ENCODE data around the gene CSNK1G1.
"Not testable (repeated sequence)": the region's sequence is repeated elsewhere in the genome, so short reads cannot be mapped to it uniquely, and the experiment has no call there.

CSNK1G1 gene

GRCh38 chr15:64333986-64334929, 21.7 kb downstream of the CSNK1G1 start:
- Mint-ChIP-seq H3K27ac (no peak overlapping the region), H3K36me3 (ENCODE audit: low read depth) (peaks cover 14% of the 10 kb centered on the region), H3K27me3 (ENCODE audit: low read depth) (no peaks in the 10 kb centered on the region), H3K4me3 (no peak overlapping the region), H3K4me1 (no peaks in the 10 kb centered on the region), H3K9me3 (peaks cover 2% of the 10 kb centered on the region)
- TF ChIP-seq CTCF (IDR thresholded peaks at IDR 0.05; ENCODE audit: unreplicated experiment in 3 of 3) = no peak

- H3K4me3 Mint-ChIP-seq = no peak overlapping the region
- no peaks in the 10 kb centered on the region for H3K27me3 Mint-ChIP-seq (ENCODE audit: low read depth)
- peaks cover 2% of the 10 kb centered on the region for H3K9me3 Mint-ChIP-seq
- H3K36me3 Mint-ChIP-seq (ENCODE audit: low read depth) = peaks cover 10% of the 10 kb centered on the region
- TF ChIP-seq CTCF (IDR thresholded peaks at IDR 0.05; ENCODE audit: unreplicated experiment in 3 of 3) = no peak
- no peaks in the 10 kb centered on the region for H3K4me1 Mint-ChIP-seq
- no peak overlapping the region for H3K27ac Mint-ChIP-seq
These were observed 22.5 kb downstream of the CSNK1G1 start for GRCh38 chr15:64333516-64333915.

GRCh38 chr15:64331668-64332067, 24.3 kb downstream of the CSNK1G1 start:
- not testable (repeated sequence) for H3K9me3 Mint-ChIP-seq; H3K4me3 Mint-ChIP-seq; H3K27ac Mint-ChIP-seq; H3K27me3 Mint-ChIP-seq (ENCODE audit: low read depth); H3K4me1 Mint-ChIP-seq
- H3K36me3 Mint-ChIP-seq (ENCODE audit: low read depth) = peaks cover 10% of the 10 kb centered on the region

- not testable (repeated sequence) for H3K27ac Mint-ChIP-seq; H3K27me3 Mint-ChIP-seq (ENCODE audit: low read depth); H3K4me1 Mint-ChIP-seq; H3K36me3 Mint-ChIP-seq (ENCODE audit: low read depth); H3K9me3 Mint-ChIP-seq
- H3K4me3 Mint-ChIP-seq = peak overlapping the region in 2 of 3 experiments; percentile 59 to 74
These were observed 29.0 kb downstream of the CSNK1G1 start for GRCh38 chr15:64326975-64327374.

- H3K27me3 Mint-ChIP-seq (ENCODE audit: low read depth) = not testable (repeated sequence)
These were observed 29.5 kb downstream of the CSNK1G1 start for GRCh38 chr15:64326458-64326857.

GRCh38 chr15:64324165-64324877, 31.7 kb downstream of the CSNK1G1 start:
- H3K36me3 Mint-ChIP-seq (ENCODE audit: low read depth) = no peaks in the 10 kb centered on the region
- H3K27me3 Mint-ChIP-seq (ENCODE audit: low read depth) = no peaks in the 10 kb centered on the region
- H3K9me3 Mint-ChIP-seq = no peaks in the 10 kb centered on the region
- H3K4me1 Mint-ChIP-seq = no peaks in the 10 kb centered on the region
- H3K4me3 Mint-ChIP-seq = no peak overlapping the region
- no peak for TF ChIP-seq CTCF (IDR thresholded peaks at IDR 0.05; ENCODE audit: unreplicated experiment in 3 of 3)
- H3K27ac Mint-ChIP-seq = no peak overlapping the region

More at GRCh38 chr15:64326458-64326857, 29.5 kb downstream of the CSNK1G1 start:
- peak overlapping the region; percentile 69 to 74 (median 73) for H3K4me3 Mint-ChIP-seq
- H3K27ac Mint-ChIP-seq; H3K9me3 Mint-ChIP-seq; H3K36me3 Mint-ChIP-seq (ENCODE audit: low read depth); H3K4me1 Mint-ChIP-seq: not testable (repeated sequence)

- peak overlapping the region in 2 of 3 experiments; percentile 6 to 27 for H3K27ac Mint-ChIP-seq
- no peak overlapping the region for H3K4me3 Mint-ChIP-seq
- peaks cover 5% of the 10 kb centered on the region for H3K36me3 Mint-ChIP-seq (ENCODE audit: low read depth)
- H3K4me1 Mint-ChIP-seq = peaks cover 6% of the 10 kb centered on the region
- peaks cover 4% of the 10 kb centered on the region for H3K9me3 Mint-ChIP-seq
- no peaks in the 10 kb centered on the region for H3K27me3 Mint-ChIP-seq (ENCODE audit: low read depth)
- TF ChIP-seq CTCF (IDR thresholded peaks at IDR 0.05; ENCODE audit: unreplicated experiment in 3 of 3) = no peak
These were observed 40.8 kb downstream of the CSNK1G1 start for GRCh38 chr15:64315216-64315615.
